Upper lobe of left lung (tissue), 6 donors: ENCODE data around the gene MAP3K2. TPM values are rescaled to one million over a fixed set of nuclear protein-coding genes. Genes with fewer than 3 reads are reported as not detected.

Experiments used
- ATAC-seq, 2 donors: fragments of 200-7000 bp; cut with Tn5 transposase; one replicate each; pipeline ENCODE4 v1.9.1; 2022; ENCODE audit warnings: mild to moderate bottlenecking in 2 of 2, moderate library complexity in 2 of 2; ENCODE audit not compliant: low FRiP score in 2 of 2
- DNase-seq, 2 donors: peaks; one replicate each; pipeline ENCODE4 v3.0.0-alpha.2; 2019 to 2020
- H3K27ac ChIP-seq, 4 donors: fragments of 200-600 bp; sonication (generic); one replicate each; pipeline ENCODE4 v1.5.1; 2016 to 2019
- H3K27me3 ChIP-seq, 4 donors: fragments of 200-600 bp; sonication (generic); one replicate each; pipeline ENCODE4 v1.5.1; 2017 to 2019
- H3K36me3 ChIP-seq, 4 donors: fragments of 200-600 bp; sonication (generic); one replicate each; pipeline ENCODE4 v1.5.1; 2016 to 2019
- H3K4me1 ChIP-seq, 4 donors: fragments of 200-600 bp; sonication (generic); one replicate each; pipeline ENCODE4 v1.5.1; 2018 to 2019
- H3K4me3 ChIP-seq, 4 donors: fragments of 200-600 bp; sonication (generic); one replicate each; pipeline ENCODE4 v1.5.1; 2017 to 2019; ENCODE audit warnings: mild to moderate bottlenecking in 2 of 4, moderate library complexity in 1 of 4
- H3K9me3 ChIP-seq, 4 donors: fragments of 200-600 bp; sonication (generic); one replicate each; pipeline ENCODE4 v1.5.1; 2018 to 2019
- EP300 ChIP-seq, 4 donors: sonication (generic); formaldehyde crosslinking; IDR thresholded peaks; one replicate each; pipeline ENCODE4 v1.5.1; 2017; ENCODE audit warnings: antibody characterized with exemption in 4 of 4, control low read depth in 2 of 4
- POLR2A ChIP-seq, 4 donors: fragments of 450-650 bp; IDR thresholded peaks; one replicate each; pipeline ENCODE4 v1.5.1; 2016 to 2017; ENCODE audit warnings: antibody characterized with exemption in 4 of 4, mild to moderate bottlenecking in 2 of 4
- POLR2AphosphoS5 ChIP-seq, 2 donors: sonication (generic); formaldehyde crosslinking; IDR thresholded peaks; one replicate each; pipeline ENCODE4 v1.5.1; 2017; ENCODE audit warnings: antibody characterized with exemption in 2 of 2
- WGBS, 2 donors: methylation state at CpG; one replicate each; pipeline ENCODE4 v1.1.5; 2017 to 2018; 5-methylcytosine and 5-hydroxymethylcytosine counted together
- total RNA-seq, 6 donors: library from RNA; depleted of rRNA in 4 of 6; stranded (reverse); fragments of >200 nt in 4 of 6; gene quantifications; one replicate each; pipeline versions ENCODE4 v1.1.0 to v1.2.1, GENCODE V29; 2016 to 2021
- TF ChIP-seq, protein P1 (sequence below), 6 experiments: fragments of 450-650 bp in 4 of 6; fragments of 200-600 bp in 2 of 6; sonication (generic) in 2 of 6; IDR thresholded peaks; one replicate each; pipeline ENCODE4 v1.5.1; 2016 to 2019; ENCODE audit warnings: antibody characterized with exemption in 6 of 6
- donor health status: DM: no; HTN: no; CAD: no; lungs with moderate emphysema.
- donor health status: DM: no; HTN: yes; CAD: no; lungs with severe emphysema.

The MAP3K2 gene
- total RNA-seq, 6 donors from 2014 or later, result 43.0 to 79.2 (median 66.9) TPM

DNA sequence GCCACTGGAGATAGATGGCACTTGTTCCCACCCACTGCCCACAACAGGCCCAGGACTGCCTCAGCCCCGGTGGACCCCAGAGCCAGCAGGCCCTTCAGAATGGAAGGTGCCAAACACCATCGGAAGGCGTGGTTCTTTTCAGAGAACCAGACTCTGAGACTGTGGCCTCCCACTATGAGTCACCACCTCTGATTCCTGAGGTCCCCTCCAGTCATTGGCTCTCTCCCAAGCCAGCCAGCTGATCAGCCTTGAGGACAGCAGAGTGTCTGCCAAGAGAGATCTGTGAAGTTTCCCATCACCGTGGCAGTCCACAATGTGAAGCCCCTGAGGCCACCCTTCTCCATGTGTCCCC lies 10.4 kb upstream of the MAP3K2 start:
- no peaks in the 10 kb centered on the region for H3K27me3 ChIP-seq
- H3K4me3 ChIP-seq, result no peak overlapping the region
- peaks cover 7 to 27% (median 11%) of the 10 kb centered on the region in 4 donors for H3K4me1 ChIP-seq
- WGBS, 2 donors, result 7 to 9% methylated on average over 1 to 4 of the region's 4 CpGs
- DNase-seq (peak in 1 of 2 donors; percentile 92), ATAC-seq (peak; percentile 73 to 90)
- peak overlapping the region in 2 of 4 donors; percentile 18 to 27 for H3K27ac ChIP-seq
- TF ChIP-seq POLR2A (IDR thresholded peaks at IDR 0.05), result no peak
- TF ChIP-seq, protein P1, sequence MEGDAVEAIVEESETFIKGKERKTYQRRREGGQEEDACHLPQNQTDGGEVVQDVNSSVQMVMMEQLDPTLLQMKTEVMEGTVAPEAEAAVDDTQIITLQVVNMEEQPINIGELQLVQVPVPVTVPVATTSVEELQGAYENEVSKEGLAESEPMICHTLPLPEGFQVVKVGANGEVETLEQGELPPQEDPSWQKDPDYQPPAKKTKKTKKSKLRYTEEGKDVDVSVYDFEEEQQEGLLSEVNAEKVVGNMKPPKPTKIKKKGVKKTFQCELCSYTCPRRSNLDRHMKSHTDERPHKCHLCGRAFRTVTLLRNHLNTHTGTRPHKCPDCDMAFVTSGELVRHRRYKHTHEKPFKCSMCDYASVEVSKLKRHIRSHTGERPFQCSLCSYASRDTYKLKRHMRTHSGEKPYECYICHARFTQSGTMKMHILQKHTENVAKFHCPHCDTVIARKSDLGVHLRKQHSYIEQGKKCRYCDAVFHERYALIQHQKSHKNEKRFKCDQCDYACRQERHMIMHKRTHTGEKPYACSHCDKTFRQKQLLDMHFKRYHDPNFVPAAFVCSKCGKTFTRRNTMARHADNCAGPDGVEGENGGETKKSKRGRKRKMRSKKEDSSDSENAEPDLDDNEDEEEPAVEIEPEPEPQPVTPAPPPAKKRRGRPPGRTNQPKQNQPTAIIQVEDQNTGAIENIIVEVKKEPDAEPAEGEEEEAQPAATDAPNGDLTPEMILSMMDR (IDR thresholded peaks at IDR 0.05), result no peak
- peak in 1 of 2 donors; percentile 47 for TF ChIP-seq POLR2AphosphoS5 (IDR thresholded peaks at IDR 0.05)
- TF ChIP-seq EP300 (IDR thresholded peaks at IDR 0.05), result no peak
- no peaks in the 10 kb centered on the region for H3K9me3 ChIP-seq
- no peaks in the 10 kb centered on the region for H3K36me3 ChIP-seq

DNA sequence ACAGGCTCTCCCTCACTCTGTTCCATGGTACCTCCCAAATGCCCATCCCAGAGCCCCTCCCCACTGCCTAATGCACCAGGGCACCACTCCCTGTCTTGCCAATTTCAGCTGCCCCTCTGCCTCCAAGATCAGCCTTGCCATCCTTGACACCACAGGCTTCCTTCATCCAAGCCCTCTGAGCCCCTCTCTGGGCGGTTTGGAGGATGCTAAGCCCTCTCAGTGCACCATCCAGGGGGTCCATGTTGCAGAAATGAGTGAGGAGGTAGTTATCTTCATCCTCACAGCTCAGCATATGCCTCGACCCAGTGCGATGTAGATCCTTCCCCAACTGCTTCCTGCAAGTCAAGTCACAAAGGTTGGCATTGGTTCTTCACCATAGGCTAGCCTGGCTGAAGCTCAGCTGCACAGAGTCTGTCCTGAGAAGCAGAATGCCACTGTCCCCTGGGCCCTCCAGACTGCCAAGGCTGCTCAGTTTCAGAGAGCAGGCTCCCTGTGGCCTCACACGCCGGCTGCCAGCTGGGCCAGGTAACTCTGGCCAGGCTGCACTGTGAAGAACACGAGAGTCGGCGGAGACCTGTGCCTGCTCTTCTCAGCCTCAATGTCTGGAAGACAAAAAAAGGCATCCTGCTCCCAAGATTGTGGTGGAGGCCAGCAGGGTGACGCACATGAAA lies 9.9 kb upstream of the MAP3K2 start:
- Histone ChIP-seq H3K27ac (peak overlapping the region in 2 of 4 donors; percentile 18 to 27), H3K9me3 (no peaks in the 10 kb centered on the region), H3K27me3 (no peaks in the 10 kb centered on the region), H3K4me3 (no peak overlapping the region), H3K4me1 (peaks cover 7 to 27% (median 11%) of the 10 kb centered on the region in 4 donors), H3K36me3 (no peaks in the 10 kb centered on the region)
- WGBS, 2 donors, result 60 to 93% methylated on average over 2 to 9 of the region's 9 CpGs
- TF ChIP-seq EP300 (IDR thresholded peaks at IDR 0.05), result no peak
- no peak for TF ChIP-seq POLR2A (IDR thresholded peaks at IDR 0.05)
- TF ChIP-seq, protein P1 (IDR thresholded peaks at IDR 0.05), result no peak
- TF ChIP-seq POLR2AphosphoS5 (IDR thresholded peaks at IDR 0.05), result no peak
- ATAC-seq, result no peak
- peak in 1 of 2 donors; percentile 48 for DNase-seq

DNA sequence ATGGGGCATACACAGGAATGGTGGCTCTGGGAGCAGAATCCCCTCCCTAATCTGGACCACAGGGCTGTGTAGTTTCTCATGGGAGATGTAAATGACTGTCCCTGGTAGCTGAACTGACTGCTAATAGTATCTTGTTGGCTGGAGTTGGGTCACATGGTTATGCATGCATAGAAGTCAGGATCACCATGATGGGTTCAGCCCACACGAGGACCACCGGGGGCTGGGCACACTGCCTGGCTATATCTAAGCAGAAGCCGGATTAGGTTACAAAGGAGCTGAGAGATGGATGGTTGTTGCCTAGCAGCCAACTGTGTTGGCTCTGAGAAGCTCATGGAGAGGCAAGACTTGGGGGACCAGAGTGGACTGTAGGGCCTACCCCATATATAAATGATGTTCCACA lies 6.7 kb upstream of the MAP3K2 start:
- Histone ChIP-seq H3K9me3 (no peaks in the 10 kb centered on the region), H3K4me3 (no peak overlapping the region), H3K4me1 (peaks cover 7 to 15% (median 8%) of the 10 kb centered on the region in 4 donors), H3K36me3 (no peaks in the 10 kb centered on the region), H3K27me3 (no peaks in the 10 kb centered on the region), H3K27ac (no peak overlapping the region)
- 78 to 80% methylated on average over 3 of the region's 3 CpGs for WGBS, 2 donors
- TF ChIP-seq POLR2AphosphoS5 (IDR thresholded peaks at IDR 0.05) (no peak), POLR2A (IDR thresholded peaks at IDR 0.05) (no peak), EP300 (IDR thresholded peaks at IDR 0.05) (no peak)
- TF ChIP-seq, protein P1 (IDR thresholded peaks at IDR 0.05), result no peak
- no peak for DNase-seq
- no peak for ATAC-seq

DNA sequence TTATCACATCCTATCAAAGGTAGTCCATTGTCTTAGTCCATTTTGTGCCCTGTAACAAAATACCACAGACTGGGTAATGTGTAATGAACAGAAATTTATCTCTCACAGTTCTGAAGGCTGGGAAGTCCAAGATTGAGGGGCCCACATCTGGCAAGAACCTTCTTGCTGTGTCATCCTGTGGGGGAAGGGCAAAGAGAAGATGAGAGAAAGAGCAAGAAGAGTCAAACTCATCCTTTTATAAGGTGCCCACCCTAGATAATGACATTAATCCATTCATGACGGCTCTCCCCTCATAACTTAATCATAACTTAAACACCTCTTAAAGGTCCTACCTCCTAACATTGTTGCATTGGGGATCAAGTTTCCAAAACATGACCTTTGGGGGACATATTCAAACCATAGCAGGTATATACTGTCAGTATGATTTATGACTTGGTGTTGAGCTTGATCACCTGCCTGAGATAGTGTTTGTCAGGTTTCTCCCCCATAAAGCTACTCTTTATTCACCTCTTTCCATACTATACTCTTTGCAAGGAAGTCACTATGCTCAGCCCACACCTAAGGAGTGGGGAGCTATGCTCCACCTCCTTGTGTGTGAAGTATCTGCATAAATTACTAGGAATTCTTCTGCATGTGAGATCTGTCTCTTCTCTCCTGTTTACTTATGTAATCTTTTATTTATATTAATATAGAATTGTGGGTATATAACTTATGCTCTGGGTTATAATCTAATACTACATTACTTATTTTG lies 5.2 kb upstream of the MAP3K2 start:
- no peak for DNase-seq
- no peaks in the 10 kb centered on the region for H3K9me3 ChIP-seq
- 79 to 93% methylated on average over 1 of the region's 1 CpG for WGBS, 2 donors
- ATAC-seq, result no peak
- no peak overlapping the region for H3K4me3 ChIP-seq
- TF ChIP-seq, protein P1 (IDR thresholded peaks at IDR 0.05), result no peak
- TF ChIP-seq EP300 (IDR thresholded peaks at IDR 0.05), result no peak
- TF ChIP-seq POLR2AphosphoS5 (IDR thresholded peaks at IDR 0.05), result no peak
- TF ChIP-seq POLR2A (IDR thresholded peaks at IDR 0.05), result no peak
- H3K4me1 ChIP-seq, result peaks cover 9 to 13% (median 11%) of the 10 kb centered on the region in 4 donors
- no peaks in the 10 kb centered on the region for H3K36me3 ChIP-seq
- H3K27me3 ChIP-seq, result no peaks in the 10 kb centered on the region
- no peak overlapping the region for H3K27ac ChIP-seq
